ENCODE measurements around the gene SLC7A4.
"Not testable (repeated sequence)": the region's sequence is repeated elsewhere in the genome, so short reads cannot be mapped to it uniquely, and the experiment has no call there.

SLC7A4 gene

GRCh38 chr22:21020802-21021429, 11.4 kb downstream of the SLC7A4 start:
- DNase-seq (ENCODE audit: low read depth): peak; percentile 36

DNA sequence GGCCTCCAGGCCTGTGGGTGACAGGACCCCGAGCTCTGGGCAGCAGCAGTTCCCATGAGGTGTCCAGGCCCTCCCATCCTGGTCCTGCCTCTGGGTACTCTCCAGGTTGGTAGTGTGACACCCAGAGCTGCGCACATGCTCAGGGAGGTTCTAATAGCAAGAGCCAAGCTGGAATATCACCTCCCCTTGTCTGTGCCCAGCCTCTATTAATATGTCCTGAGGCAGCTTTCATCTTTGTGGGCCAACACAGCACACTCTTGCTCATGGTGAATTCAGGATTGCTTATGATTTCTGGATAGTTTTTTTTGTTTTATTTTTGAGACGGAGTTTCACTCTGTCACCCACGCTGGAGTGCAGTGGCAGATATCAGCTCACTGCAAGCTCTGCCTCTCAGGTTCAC, 14.0 kb downstream of the SLC7A4 start:
- DNase-seq (ENCODE audit: low read depth): no peak

DNA sequence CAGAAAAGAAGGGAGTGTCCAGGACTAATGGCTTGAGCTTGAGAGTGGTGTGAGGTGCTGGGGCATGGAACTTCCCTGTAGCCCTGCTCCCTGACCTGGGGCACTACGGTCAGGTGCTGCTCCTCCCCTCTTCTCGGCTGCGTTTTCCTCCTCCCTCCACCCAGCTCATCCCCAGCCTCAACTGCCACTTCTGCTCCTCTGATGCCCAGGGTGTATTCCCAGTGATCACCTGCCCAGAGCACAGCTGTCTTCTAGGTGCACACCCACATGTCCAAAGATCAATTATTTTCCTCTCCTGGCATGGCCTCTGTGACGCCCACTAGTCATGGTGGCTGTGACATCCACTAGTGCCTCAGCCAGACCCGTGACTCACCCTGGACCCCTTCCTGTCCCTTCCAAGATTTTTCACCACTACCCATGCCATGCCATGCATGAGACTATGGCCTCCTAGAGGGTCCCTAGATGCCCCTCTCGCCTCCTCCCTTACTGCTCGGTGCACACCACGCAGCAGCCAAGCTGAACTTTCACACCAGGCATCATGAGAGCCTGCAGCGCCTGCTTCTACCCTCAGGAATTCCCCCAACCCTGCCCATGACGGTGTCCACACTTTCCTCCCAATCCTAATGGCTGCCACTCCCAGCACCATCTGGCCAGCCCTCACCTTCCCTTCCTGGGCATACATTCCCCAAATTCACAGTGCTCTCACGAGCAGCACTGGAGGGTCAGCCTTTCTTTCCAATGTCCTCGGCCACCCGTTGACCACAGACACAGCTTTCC, 15.5 kb downstream of the SLC7A4 start:
- no peak for DNase-seq (ENCODE audit: low read depth)

DNA sequence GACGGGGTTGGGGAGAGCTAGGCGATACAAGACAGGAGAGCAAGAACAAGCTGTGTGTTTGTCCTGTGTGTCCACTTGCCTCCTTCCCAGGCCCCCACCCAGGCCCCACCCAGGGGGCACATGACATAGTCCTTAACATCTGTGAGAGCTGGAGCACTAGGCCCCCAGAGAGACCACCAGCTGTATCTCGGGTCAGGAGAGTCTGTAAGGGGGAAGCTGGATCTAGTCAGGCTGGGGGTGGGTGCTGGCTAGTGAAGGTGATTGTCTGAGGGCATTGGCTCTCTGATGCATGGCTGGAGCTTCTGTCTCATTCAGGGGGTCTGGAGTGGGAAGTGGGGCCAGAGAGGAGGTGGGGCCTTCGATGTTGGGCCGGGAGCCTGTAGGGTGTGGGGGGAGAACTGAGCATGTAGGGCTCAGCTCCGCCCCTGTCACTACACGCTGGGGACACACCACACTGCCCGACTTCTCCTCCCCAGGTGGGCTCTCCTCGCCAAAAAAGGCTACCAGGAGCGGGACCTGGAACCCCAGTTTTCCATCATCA, 16.8 kb downstream of the SLC7A4 start:
- no peak for DNase-seq (ENCODE audit: low read depth)

DNA sequence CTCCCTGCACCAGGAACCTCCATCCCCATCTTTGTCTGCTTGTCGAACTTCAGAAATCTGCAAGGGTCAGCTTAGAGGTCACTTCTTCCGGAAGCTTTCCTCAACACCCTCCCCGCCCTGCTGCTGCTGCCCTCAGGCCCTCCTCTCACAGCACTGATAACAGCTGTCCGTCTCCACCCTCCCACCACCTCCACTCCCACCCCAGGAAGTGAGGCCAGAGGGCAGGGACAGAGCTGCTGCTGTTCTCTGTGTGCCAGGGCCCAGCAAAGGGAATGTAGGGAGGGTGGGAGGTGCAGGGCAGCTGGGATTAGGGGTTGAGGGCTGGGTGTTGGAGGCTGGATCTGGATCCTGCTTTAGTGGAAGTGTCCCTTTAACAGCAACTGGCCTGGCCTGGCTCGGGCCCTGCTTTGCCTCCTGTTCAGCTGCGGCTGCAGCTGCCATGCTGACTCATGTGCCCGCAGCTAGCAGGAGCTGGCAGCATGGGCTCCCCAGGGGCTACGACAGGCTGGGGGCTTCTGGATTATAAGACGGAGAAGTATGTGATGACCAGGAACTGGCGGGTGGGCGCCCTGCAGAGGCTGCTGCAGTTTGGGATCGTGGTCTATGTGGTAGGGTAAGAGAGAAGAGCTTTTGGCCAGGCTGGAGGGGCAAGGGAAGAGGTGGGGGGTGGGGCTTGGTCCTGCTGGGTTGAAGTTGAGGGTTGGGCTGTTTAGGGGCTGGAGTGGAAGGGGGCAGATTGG, 17.5 kb downstream of the SLC7A4 start, which contains the start of gene P2RX6:
TSS of gene P2RX6 (plus strand) at position 440 of the 740 bp plus-strand sequence. CDS start at position 450, 10 bp downstream.
- DNase-seq (ENCODE audit: low read depth): peak; percentile 62

- peak; percentile 95 for DNase-seq (ENCODE audit: low read depth)
Measured at GRCh38 chr22:21014202-21014725, 18.1 kb downstream of the SLC7A4 start.

- DNase-seq (ENCODE audit: low read depth): no peak
Measured at GRCh38 chr22:21013657-21014201, 18.6 kb downstream of the SLC7A4 start.

DNA sequence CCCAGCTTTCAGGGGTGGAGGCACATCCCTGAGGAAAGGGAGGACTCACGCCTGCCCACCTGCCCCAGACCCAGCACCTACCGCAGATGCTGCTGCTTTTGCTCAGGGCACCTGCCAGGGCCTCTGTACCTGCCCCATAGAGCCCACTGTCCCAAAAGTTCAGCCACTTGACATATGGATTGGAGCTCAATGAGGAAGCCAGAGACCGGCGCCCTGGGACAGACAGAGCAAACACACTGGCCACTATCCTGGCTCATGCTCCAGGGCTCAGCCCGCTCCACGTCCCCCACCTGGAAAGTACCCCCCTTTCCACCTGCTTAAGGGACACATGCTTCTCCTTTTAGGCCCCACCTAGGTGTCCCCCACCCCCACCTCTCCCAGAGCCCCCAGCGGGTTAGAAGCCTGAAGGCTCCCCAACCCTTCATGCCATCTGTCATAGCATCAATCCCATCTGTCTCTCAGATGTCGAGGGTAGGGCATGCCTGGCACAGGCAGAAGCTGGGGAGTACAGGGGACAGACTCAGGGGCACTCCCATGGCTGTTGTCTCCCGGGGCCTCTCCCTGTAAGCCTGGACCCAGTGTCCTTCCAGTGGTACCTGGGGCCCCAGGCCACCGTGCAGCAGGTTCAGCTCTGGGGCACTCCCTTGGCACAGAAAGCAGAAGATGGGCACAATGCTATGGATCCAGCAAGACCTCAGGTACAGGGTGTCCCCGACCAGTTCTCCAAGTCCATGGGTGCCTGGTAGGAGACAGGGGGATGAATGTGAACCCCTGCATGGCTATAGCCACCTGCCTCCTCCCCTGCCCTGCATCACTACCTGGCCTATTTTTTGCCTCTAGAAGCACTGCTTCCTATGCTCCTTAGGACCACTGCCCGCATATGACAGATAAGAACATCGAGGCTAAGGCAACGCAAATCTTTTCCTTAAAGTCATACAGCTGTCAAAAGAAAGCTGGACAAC, 19.6 kb downstream of the SLC7A4 start:
- no peak for DNase-seq (ENCODE audit: low read depth)

- DNase-seq (ENCODE audit: low read depth): no peak
Measured at GRCh38 chr22:21010426-21011113, 21.8 kb downstream of the SLC7A4 start.

DNA sequence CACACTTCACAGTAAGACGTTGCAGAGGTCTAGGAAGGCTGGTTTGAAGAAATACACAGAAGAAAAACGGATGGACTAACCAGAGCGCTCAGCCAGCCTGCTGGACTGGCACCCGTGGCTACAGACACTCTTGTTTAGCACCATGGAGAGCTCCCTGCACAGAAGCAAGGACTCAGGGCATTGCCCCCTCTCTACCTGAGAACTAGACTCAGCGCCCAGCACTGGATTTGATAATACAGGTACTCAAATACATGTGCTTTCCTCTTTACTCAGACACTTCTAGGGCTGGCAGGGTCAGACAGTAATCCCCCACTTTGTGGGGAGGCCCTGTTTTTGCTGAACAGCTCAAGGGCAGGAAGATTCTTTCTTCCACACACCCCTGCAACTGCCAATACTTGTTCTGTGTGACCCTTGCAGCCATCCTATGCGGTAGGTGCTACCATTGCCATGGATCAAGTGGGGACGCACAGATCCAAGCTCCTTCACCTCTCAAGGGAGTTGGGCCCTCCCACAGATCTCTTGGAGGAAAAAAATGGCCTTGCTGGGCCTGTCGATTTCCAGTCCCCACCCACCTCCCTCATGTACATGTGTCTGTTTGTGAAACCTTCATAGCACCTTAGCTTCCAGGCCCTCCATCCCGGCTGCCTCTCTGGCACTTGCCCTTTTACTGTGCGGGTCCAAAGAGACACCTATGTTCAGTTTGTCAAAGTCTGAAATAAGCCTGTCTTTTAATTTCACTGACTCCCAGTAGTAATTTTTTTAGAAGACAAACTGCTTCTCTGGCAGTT, 22.5 kb downstream of the SLC7A4 start:
- peak; percentile 68 for DNase-seq (ENCODE audit: low read depth)

DNA sequence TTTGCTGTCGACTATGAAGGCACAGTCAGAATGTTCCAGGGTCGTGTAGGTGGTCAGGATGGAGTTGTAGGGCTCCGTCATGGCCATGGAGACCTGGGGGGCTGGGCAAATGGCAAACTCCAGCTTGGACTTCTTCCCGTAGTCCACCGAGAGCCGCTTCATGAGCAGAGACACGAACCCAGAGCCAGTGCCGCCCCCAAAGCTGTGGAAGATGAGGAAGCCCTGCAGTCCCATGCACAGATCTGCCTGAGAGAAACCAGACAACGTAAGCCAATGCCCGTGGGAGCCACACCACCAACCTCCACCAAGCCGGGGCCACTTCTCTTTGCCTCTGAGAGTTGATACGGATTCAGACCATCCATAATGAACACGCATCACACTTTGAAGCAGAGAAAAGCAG, 23.2 kb downstream of the SLC7A4 start:
- not testable (repeated sequence) for DNase-seq (ENCODE audit: low read depth)

DNA sequence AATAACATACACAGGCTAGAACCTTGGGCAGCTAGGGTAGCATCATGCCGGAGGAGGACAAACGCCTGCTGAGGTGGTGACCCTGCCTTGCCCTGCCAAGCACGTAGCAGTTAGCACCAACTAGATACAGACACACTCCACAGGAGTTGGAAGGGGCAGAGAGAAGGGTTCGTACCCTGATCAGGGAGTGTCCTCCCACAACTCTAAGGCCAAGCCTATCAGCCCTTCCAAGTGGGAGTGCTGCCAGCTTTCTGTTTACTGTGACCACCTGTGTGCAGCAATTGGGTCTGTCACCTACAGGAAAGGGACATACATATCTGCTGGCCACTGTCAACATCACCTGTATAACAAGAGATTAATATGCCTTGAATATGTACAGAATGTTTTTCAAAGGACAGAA, 28.6 kb downstream of the SLC7A4 start:
- no peak for DNase-seq (ENCODE audit: low read depth)

DNA sequence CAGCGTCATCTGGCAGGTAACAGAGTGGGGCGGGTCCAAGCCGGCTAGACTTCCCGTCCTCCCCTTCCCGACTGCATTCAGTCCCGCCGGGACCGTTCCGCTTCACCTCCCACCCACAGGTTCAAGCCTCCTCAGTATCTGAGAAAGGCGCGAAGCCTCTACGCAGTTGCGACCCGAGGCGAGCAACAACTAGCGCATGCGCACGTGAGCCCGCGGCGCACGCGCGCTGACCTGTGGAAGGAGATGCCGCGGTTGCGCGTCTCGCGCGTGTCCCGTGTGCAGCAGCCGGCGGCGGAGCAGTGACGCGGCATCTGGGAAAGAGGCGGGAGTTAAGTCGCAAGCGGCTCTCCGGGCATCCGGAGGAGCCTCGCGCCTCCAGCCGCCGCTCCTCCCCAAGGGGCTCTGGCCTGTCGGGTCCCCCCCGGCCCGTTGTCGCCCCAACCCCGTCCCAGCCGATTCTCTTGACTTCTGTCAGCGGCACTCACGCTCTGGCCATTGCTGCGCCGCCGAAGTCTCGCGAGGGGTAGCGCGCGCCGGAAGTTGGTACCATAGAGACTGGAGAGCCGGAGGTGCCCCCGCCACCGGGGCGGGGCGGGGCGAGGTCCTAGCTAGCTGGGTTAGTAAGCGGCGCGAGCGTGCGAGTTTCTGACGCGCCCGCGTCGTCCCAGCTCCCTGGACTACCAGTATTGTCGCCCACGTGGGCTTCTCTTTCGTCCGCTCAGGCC, 30.6 kb downstream of the SLC7A4 start, which contains the start of gene THAP7:
TSS of gene THAP7 (minus strand) at position 518 of the 725 bp plus-strand sequence. CDS start at position 311, 207 bp downstream.
- DNase-seq (ENCODE audit: low read depth): peak; percentile 95

DNA sequence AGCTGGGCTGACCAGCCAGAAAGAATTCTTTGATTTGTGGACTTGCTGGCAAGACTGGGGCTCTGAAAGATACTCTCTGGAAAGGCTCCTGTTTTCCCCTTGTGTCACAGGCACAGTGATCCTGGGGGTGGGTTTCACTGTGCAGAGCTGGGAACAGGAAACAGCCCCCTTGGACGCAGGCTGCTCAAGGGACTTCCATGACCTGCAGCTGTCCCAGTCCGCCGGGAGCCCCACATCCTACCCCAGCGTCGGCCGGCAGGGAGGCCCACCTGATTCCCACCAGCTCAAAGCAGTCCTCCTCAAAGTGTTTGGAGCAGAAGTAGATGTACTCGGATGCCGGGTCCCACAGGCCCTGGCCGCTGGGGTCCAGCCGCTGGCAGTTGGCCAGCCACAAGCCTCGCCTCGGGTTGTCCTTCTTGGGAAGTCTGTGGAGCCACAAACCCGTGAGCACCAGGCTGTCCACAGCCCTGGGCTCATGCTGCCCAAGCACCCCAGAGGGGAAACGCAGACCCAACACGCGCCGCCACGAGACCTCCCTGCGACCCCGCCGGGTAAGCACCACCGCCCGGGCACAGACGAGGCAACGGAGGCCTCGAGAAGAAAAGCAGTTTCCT, 31.3 kb downstream of the SLC7A4 start:
- DNase-seq (ENCODE audit: low read depth): peak; percentile 23

- DNase-seq (ENCODE audit: low read depth): no peak
Measured at GRCh38 chr22:21000207-21000986, 32.0 kb downstream of the SLC7A4 start.

DNA sequence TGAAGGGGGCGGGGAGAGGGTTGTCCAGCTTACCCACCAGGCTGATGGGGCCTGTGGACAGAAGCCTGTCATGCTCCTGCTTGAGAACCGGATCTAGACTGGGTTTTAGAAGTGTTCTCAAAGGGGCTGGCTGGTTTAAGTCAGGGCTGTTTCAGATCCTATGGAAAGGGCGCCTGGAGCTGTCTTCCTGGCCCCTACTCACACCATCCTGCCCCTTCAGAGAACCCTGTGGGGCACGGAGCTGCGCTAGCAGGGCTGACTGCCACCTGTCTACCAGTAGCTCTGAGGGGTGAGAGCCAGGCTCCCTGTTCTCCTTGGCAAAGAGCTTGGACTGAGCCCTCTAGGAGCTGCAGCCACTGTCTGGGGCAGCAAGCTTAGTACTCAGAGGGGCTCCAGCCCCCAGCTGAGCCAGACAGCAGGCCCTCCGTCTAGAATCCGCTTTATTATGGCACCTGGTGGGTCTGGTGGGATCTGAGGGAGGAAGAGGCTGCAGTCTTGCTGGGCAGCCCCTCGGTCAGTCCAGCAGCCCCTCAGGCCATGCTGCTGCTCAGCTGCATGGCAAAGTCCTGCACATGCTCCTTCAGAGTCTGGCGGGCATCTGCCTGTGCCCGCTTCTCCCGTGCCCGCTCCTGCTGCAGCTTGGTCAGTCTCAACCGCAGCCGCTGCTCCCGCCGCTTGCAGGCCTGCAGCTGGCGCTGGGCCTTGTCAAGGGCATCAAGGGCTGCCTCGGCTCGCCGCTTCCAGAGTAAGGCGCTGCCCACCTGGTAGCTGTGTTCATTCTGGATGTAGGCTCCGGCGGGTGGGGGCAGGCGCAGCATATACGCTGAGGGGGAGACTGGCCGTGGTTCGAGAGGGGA, 32.8 kb downstream of the SLC7A4 start:
- DNase-seq (ENCODE audit: low read depth): no peak

Data from EH (cell line).